HL-60 (cell line): Measurements from ENCODE around the gene RBM18.

Source experiments
- DNase-seq, 2 experiments: peaks; one replicate each; pipeline ENCODE4 v3.0.0-alpha.2; 2010 to 2020; ENCODE audit warnings: low read depth in 1 of 2, low spot score in 1 of 2
- H3K27ac ChIP-seq: fragments of 250-450 bp; sonication (Bioruptor Pico); replicated peaks from 2 replicates; pipeline ENCODE4 v1.5.1; 2020; ENCODE audit warnings: mild to moderate bottlenecking, moderate library complexity
- H3K27me3 ChIP-seq: fragments of 250-450 bp; sonication (Bioruptor Pico); 2 replicates; pipeline ENCODE4 v1.5.1; 2021; ENCODE audit warnings: mild to moderate bottlenecking, moderate library complexity; ENCODE audit not compliant: insufficient read depth, poor library complexity, severe bottlenecking
- H3K4me3 ChIP-seq: replicated peaks from 2 replicates; pipeline ENCODE4 v1.5.1; 2011; ENCODE audit warnings: mild to moderate bottlenecking, control low read depth, low read length; ENCODE audit not compliant: insufficient read depth
- GABPA ChIP-seq: IDR thresholded peaks from 2 replicates; pipeline ENCODE4 v1.6.1; 2012; ENCODE audit warnings: low read depth
- POLR2AphosphoS5 ChIP-seq: IDR thresholded peaks from 2 replicates; pipeline ENCODE4 v1.6.1; 2012; ENCODE audit warnings: low read depth
- SPI1 ChIP-seq: IDR thresholded peaks from 2 replicates; pipeline ENCODE4 v1.6.1; 2012; ENCODE audit warnings: low read depth, mild to moderate bottlenecking, borderline replicate concordance
- TF ChIP-seq, protein P1 (sequence below): IDR thresholded peaks from 2 replicates; pipeline ENCODE4 v1.6.1; 2012; ENCODE audit warnings: low read depth; ENCODE audit not compliant: insufficient replicate concordance
- TF ChIP-seq, protein P2 (sequence below): IDR thresholded peaks from one replicate; pipeline ENCODE4 v1.5.1; 2011; ENCODE audit warnings: low read length, control low read depth, inconsistent platforms; ENCODE audit not compliant: insufficient read depth

The RBM18 gene

DNA sequence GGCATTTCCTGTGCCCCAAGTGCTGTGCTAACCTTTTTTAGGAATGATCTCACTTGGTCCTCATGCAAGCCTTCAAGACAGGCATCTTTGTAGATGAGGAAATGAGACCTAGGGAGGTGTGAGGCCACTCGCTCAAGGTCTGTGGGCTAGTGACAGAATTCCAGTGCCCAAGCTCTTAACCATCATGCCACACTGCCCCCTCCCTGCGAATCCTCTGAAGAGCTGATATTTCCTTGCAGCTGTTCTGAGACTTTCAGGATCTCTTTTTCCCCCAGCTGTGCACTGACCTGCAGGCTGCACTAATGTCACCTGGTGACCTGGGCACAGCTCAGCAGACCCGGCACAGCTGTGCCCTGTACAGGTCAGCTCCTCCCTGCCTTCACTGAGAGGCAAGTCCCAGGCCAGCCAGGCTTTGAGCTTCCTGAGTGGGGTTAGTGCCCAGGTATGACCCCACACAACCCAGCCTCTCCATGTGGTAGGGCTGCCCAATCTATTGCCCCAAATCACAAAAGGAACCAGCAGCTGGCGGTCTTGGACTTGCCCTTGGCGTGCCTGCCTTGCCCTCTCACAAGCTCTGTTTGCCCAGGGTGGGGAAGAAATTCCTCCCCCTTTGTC is 72.3 kb downstream of the RBM18 start:
- Histone ChIP-seq H3K27me3 (no peaks in the 10 kb centered on the region), H3K4me3 (no peak overlapping the region), H3K27ac (no peak overlapping the region)
- DNase-seq = no peak
- no peak for TF ChIP-seq POLR2AphosphoS5
- TF ChIP-seq, protein P1, sequence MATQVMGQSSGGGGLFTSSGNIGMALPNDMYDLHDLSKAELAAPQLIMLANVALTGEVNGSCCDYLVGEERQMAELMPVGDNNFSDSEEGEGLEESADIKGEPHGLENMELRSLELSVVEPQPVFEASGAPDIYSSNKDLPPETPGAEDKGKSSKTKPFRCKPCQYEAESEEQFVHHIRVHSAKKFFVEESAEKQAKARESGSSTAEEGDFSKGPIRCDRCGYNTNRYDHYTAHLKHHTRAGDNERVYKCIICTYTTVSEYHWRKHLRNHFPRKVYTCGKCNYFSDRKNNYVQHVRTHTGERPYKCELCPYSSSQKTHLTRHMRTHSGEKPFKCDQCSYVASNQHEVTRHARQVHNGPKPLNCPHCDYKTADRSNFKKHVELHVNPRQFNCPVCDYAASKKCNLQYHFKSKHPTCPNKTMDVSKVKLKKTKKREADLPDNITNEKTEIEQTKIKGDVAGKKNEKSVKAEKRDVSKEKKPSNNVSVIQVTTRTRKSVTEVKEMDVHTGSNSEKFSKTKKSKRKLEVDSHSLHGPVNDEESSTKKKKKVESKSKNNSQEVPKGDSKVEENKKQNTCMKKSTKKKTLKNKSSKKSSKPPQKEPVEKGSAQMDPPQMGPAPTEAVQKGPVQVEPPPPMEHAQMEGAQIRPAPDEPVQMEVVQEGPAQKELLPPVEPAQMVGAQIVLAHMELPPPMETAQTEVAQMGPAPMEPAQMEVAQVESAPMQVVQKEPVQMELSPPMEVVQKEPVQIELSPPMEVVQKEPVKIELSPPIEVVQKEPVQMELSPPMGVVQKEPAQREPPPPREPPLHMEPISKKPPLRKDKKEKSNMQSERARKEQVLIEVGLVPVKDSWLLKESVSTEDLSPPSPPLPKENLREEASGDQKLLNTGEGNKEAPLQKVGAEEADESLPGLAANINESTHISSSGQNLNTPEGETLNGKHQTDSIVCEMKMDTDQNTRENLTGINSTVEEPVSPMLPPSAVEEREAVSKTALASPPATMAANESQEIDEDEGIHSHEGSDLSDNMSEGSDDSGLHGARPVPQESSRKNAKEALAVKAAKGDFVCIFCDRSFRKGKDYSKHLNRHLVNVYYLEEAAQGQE = no peak
- TF ChIP-seq GABPA = no peak
- TF ChIP-seq SPI1 = no peak
- TF ChIP-seq, protein P2, sequence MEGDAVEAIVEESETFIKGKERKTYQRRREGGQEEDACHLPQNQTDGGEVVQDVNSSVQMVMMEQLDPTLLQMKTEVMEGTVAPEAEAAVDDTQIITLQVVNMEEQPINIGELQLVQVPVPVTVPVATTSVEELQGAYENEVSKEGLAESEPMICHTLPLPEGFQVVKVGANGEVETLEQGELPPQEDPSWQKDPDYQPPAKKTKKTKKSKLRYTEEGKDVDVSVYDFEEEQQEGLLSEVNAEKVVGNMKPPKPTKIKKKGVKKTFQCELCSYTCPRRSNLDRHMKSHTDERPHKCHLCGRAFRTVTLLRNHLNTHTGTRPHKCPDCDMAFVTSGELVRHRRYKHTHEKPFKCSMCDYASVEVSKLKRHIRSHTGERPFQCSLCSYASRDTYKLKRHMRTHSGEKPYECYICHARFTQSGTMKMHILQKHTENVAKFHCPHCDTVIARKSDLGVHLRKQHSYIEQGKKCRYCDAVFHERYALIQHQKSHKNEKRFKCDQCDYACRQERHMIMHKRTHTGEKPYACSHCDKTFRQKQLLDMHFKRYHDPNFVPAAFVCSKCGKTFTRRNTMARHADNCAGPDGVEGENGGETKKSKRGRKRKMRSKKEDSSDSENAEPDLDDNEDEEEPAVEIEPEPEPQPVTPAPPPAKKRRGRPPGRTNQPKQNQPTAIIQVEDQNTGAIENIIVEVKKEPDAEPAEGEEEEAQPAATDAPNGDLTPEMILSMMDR = no peak

DNA sequence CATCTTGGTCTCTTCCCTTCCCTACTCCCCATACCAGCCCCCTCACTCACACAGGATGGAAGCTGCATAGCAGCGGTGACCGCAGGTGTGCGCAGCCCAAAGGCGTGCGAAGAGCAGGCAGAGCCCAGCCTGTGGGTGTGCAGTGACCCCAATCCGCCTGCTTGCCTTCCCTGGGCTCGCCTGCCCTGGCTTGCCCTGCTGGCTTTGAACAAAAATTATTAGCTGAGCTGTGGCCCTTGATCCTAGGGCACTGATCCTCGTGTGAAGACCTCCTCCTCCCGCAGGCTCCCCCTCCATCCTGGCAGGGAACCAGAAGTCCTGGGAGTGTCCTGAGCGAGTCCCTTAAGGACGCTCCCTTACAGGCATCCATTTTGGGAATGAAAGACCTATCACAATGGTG is 73.1 kb downstream of the RBM18 start:
- no peaks in the 10 kb centered on the region for H3K27me3 ChIP-seq
- no peak for DNase-seq
- TF ChIP-seq, protein P1 = no peak
- TF ChIP-seq POLR2AphosphoS5 (no peak), SPI1 (no peak), GABPA (no peak)
- TF ChIP-seq, protein P2 = no peak
- H3K27ac ChIP-seq = no peak overlapping the region
- H3K4me3 ChIP-seq = no peak overlapping the region

DNA sequence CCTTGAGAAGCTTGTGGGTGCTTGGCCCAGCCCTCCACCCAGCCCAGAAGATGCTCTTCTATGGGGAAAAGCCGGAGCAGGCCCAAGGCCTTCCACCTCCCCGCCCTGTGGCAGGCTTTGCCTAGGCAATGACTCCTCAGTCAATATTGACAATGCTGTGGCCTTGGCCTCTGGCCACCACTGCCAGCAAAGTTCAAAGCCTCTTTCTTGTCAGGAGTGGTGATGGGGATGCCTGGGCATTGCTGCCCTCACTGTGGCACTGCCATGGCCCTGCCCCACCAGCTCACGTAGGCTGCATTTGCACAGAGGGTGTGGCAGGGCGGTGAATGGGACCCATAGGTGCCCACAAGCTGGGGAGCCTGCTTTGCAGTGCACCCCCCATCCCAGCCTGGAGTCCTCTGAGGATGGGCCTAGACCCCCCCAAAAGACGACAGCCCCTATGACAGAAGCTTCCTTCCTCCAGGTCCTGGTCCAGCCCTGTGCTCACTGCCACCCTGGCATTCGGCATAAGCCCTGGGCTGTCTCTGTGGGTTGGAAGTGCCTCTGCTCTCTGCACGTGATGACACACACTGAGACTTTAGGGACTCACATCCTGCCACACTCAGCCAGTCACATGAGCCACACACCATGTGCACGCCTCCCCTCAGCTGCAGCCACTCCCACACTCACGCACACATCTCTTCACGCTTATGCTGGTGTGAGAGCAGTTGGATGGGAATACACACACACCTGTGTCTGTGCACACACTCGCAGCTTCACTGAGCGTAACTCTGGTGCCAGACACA is 73.9 kb downstream of the RBM18 start:
- H3K27me3 ChIP-seq = no peaks in the 10 kb centered on the region
- TF ChIP-seq, protein P1 = no peak
- TF ChIP-seq POLR2AphosphoS5 = no peak
- no peak for TF ChIP-seq SPI1
- TF ChIP-seq, protein P2 = no peak
- TF ChIP-seq GABPA = no peak
- H3K27ac ChIP-seq = no peak overlapping the region
- H3K4me3 ChIP-seq = no peak overlapping the region
- DNase-seq = no peak
